IPS-18c (cell line): Measurements from ENCODE around the gene CCNC.

ENCODE experiments used
- H3K4me3 ChIP-seq: 2 replicates; pipeline ENCODE4 v1.7.0; 2013; ENCODE audit warnings: low read depth, mild to moderate bottlenecking, low read length, moderate library complexity; ENCODE audit not compliant: insufficient read depth
- H3K9me3 ChIP-seq: one replicate; pipeline ENCODE4 v1.6.1; 2013; ENCODE audit warnings: mild to moderate bottlenecking, low read length, moderate library complexity; ENCODE audit not compliant: control insufficient read depth, insufficient read depth

Gene CCNC

GRCh38 chr6:99573980-99574617 is 5.6 kb upstream of the CCNC start:
- H3K4me3 ChIP-seq: no peak overlapping the region
- H3K9me3 ChIP-seq: no peaks in the 10 kb centered on the region

GRCh38 chr6:99563056-99563723 is 5.3 kb downstream of the CCNC start:
- Histone ChIP-seq H3K9me3 (no peaks in the 10 kb centered on the region), H3K4me3 (no peak overlapping the region)

- no peak overlapping the region for H3K4me3 ChIP-seq
Measured at GRCh38 chr6:99560668-99561067, 7.8 kb downstream of the CCNC start.

GRCh38 chr6:99559057-99559456 is 9.4 kb downstream of the CCNC start:
- H3K4me3 ChIP-seq: no peak overlapping the region
- no peaks in the 10 kb centered on the region for H3K9me3 ChIP-seq

More at GRCh38 chr6:99560668-99561067, 7.8 kb downstream of the CCNC start:
- H3K9me3 ChIP-seq: no peaks in the 10 kb centered on the region

- Histone ChIP-seq H3K4me3 (no peak overlapping the region), H3K9me3 (no peaks in the 10 kb centered on the region)
Measured at GRCh38 chr6:99553888-99554287, 14.6 kb downstream of the CCNC start.

GRCh38 chr6:99550046-99550748 is 18.3 kb downstream of the CCNC start:
- Histone ChIP-seq H3K4me3 (no peak overlapping the region), H3K9me3 (no peaks in the 10 kb centered on the region)

- no peak overlapping the region for H3K4me3 ChIP-seq
Measured at GRCh38 chr6:99548706-99549105, 19.8 kb downstream of the CCNC start.

GRCh38 chr6:99547526-99547925 is 20.9 kb downstream of the CCNC start:
- Histone ChIP-seq H3K9me3 (no peaks in the 10 kb centered on the region), H3K4me3 (no peak overlapping the region)

More at GRCh38 chr6:99548706-99549105, 19.8 kb downstream of the CCNC start:
- no peaks in the 10 kb centered on the region for H3K9me3 ChIP-seq

- Histone ChIP-seq H3K4me3 (no peak overlapping the region), H3K9me3 (no peaks in the 10 kb centered on the region)
Measured at GRCh38 chr6:99545442-99545841, 23.0 kb downstream of the CCNC start.

GRCh38 chr6:99543968-99544367 is 24.5 kb downstream of the CCNC start:
- Histone ChIP-seq H3K4me3 (no peak overlapping the region), H3K9me3 (no peaks in the 10 kb centered on the region)

- Histone ChIP-seq H3K4me3 (no peak overlapping the region), H3K9me3 (no peaks in the 10 kb centered on the region)
Measured at GRCh38 chr6:99530627-99531026, 37.8 kb downstream of the CCNC start.

- peaks cover 2% of the 10 kb centered on the region for H3K9me3 ChIP-seq
- no peak overlapping the region for H3K4me3 ChIP-seq
Measured at GRCh38 chr6:99522531-99522930, 45.9 kb downstream of the CCNC start.

GRCh38 chr6:99521633-99522151 is 46.8 kb downstream of the CCNC start:
- Histone ChIP-seq H3K9me3 (peaks cover 2% of the 10 kb centered on the region), H3K4me3 (peak overlapping the region; percentile 93)

GRCh38 chr6:99520855-99521632 is 47.4 kb downstream of the CCNC start:
- peaks cover 2% of the 10 kb centered on the region for H3K9me3 ChIP-seq
- peak overlapping the region; percentile 93 for H3K4me3 ChIP-seq

GRCh38 chr6:99519446-99519845 is 49.0 kb downstream of the CCNC start:
- Histone ChIP-seq H3K4me3 (no peak overlapping the region), H3K9me3 (peaks cover 2% of the 10 kb centered on the region)

GRCh38 chr6:99514089-99514488 is 54.4 kb downstream of the CCNC start:
- peak overlapping the region; percentile 94 for H3K4me3 ChIP-seq
- H3K9me3 ChIP-seq: no peaks in the 10 kb centered on the region

GRCh38 chr6:99512033-99512432 is 56.4 kb downstream of the CCNC start:
- no peaks in the 10 kb centered on the region for H3K9me3 ChIP-seq
- no peak overlapping the region for H3K4me3 ChIP-seq
